Suprapubic skin (tissue), 3 donors: ENCODE measurements around the gene FAM186B.

Experiments
- POLR2AphosphoS5 ChIP-seq, 3 donors: sonication (generic); formaldehyde crosslinking; IDR thresholded peaks; one replicate each; pipeline ENCODE4 v1.6.1; 2017; ENCODE audit warnings: antibody characterized with exemption in 3 of 3
- TF ChIP-seq, protein P1 (sequence below), 2 donors: fragments of 200-600 bp in 1 of 2; fragments of 450-650 bp in 1 of 2; sonication (generic) in 1 of 2; IDR thresholded peaks; one replicate each; pipeline ENCODE4 v1.5.1; 2016 to 2019; ENCODE audit warnings: antibody characterized with exemption in 2 of 2, mild to moderate bottlenecking in 1 of 2, moderate library complexity in 1 of 2

DNA sequence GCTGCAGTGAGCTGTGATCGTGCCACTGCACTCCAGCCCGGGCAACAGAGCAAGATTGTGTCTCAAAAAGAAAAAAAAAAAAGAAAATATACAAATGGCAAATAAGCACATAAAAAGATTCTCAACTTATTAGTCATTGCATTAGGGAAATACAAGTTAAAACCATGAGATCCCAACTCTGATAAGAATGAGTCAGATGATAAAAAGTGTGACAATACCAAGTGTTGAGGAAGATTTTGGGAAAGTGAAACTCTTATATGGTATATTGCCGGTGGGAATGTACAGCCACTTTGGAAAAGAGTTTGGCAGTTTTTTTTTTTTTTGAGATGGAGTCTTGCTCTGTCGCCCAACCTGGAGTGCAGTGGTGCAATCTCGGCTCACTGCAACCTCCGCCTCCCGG is 10.3 kb upstream of the FAM186B start:
- TF ChIP-seq, protein P1, sequence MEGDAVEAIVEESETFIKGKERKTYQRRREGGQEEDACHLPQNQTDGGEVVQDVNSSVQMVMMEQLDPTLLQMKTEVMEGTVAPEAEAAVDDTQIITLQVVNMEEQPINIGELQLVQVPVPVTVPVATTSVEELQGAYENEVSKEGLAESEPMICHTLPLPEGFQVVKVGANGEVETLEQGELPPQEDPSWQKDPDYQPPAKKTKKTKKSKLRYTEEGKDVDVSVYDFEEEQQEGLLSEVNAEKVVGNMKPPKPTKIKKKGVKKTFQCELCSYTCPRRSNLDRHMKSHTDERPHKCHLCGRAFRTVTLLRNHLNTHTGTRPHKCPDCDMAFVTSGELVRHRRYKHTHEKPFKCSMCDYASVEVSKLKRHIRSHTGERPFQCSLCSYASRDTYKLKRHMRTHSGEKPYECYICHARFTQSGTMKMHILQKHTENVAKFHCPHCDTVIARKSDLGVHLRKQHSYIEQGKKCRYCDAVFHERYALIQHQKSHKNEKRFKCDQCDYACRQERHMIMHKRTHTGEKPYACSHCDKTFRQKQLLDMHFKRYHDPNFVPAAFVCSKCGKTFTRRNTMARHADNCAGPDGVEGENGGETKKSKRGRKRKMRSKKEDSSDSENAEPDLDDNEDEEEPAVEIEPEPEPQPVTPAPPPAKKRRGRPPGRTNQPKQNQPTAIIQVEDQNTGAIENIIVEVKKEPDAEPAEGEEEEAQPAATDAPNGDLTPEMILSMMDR (IDR thresholded peaks at IDR 0.05) = no peak
- no peak for TF ChIP-seq POLR2AphosphoS5 (IDR thresholded peaks at IDR 0.05)
